Nucleus accumbens (tissue), 56 donors: ENCODE results near the gene TRRAP.
"Not testable (repeated sequence)": the region's sequence is repeated elsewhere in the genome, so short reads cannot be mapped to it uniquely, and the experiment has no call there.

Experiments
- DNase-seq, 56 donors: peaks; one replicate each; lab custom pipeline; 2025; lab: John Stamatoyannopoulos, UW

Gene TRRAP

GRCh38 chr7:98878365-98879197 lies at the start of gene TRRAP:
TRRAP (plus strand) TSS chr7:98878532; CDS start chr7:98881151, 2,619 bp downstream.
- DNase-seq, result peak in 47 of 56 donors; percentile 9 to 84 (median 49)

GRCh38 chr7:98830972-98831548 lies 47.3 kb upstream of the TRRAP start:
- DNase-seq, result no peak

DNA sequence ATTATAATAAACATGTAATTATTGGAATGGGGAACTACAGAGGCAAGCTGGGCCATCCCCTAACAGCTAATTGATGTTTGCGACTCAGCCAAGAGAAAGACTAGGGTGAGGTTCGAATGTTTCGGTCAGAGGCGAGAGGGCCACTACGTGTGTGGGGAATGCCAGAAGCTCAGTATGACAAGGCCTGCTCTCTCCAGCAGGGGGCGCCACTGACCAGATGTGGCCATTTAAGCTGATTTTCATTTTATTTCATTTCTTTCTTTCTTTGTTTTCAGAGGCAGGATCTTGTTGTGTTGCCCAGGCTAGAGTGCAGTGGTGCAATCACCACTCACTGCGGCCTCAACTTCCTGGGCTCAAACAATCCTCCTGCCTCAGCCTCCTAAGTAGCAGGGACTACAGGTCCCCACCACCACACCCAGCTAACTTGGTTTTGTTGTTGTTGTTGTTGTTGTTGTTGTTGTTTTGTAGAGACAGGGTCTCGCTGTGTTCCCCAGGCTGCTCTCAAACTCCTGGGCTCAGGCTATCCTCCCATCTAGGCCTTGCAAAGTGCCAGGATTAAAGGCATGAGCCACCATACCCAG lies 46.6 kb upstream of the TRRAP start:
- DNase-seq, result peak in 1 of 56 donors; percentile 5

DNA sequence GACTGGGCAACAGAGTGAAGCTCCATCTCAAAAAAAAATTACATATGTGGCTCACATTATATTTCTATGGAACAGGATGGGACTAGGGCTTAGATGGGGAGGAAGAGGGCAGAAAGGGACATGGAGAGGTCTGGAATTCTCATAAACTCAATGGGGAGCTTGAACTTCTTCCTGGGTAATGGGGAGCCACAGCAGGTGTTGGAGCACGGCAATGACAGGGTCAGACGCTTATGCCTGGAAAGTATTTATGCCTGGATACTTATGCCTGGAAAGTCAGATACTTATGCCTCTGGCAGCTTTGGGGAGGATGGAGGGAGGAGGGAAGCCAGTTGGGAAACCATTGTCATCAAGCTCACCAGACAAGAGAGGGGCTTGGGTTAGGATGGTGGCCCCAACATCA lies 45.3 kb upstream of the TRRAP start:
- DNase-seq, result no peak

- no peak for DNase-seq
Observed at GRCh38 chr7:98834949-98835348, 43.4 kb upstream of the TRRAP start.

GRCh38 chr7:98836811-98837629 lies 41.3 kb upstream of the TRRAP start:
- peak in 10 of 56 donors; percentile 2 to 21 (median 6) for DNase-seq

DNA sequence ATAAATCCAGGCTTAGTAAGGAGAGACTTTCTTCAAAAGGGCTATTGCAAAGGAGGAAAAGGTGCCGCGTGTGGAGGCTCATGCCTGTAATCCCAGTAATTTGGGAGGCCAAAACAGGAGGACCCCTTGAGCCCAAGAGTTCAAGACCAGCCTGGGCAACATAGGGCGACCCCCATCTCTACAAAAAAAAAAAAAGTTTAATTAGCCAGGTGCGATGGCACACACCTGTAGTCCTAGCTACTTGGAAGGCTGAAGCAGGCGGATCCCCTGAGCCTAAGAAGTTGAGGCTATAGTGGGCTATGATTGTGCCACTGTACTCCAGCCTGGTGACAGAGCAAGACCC lies 40.7 kb upstream of the TRRAP start:
- no peak for DNase-seq

DNA sequence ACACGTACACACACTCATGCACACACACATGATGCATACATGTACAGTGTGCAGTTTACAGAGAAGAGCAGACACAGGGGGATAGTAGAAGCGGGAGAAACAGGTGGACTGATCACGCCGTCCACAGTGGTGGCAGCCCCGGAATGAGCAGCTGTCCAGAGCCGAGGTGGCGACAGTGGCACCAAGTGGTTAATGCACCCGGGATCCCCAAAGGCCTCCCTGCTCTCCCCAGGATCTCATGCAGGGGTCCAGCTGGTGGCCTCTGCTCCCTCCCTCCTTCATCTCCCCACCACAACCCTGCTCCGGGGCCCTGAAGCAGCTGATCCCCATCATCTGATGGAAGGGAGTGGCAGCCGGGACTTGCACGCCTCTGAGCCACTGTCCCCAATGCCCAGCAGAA lies 38.2 kb upstream of the TRRAP start:
- no peak for DNase-seq

DNA sequence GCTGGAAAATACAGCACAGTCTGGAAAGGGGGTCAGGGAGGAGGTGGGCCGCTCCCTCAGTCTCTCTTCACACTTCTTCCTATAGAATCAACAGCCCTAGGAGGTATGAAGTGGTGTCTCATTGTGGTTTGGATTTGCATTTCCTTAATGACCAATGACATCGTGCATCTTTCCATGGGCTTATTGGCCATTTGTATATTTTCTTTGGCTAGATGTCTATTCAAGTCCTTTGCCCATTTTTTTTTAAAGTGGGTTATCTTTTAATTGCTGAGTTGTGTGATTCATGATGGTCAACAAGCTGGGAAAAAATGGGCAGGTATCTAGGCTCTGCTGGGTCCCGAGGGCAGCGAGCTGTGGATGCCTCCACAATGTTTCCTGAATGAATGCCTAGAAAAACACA lies 37.6 kb upstream of the TRRAP start:
- DNase-seq, result no peak

DNA sequence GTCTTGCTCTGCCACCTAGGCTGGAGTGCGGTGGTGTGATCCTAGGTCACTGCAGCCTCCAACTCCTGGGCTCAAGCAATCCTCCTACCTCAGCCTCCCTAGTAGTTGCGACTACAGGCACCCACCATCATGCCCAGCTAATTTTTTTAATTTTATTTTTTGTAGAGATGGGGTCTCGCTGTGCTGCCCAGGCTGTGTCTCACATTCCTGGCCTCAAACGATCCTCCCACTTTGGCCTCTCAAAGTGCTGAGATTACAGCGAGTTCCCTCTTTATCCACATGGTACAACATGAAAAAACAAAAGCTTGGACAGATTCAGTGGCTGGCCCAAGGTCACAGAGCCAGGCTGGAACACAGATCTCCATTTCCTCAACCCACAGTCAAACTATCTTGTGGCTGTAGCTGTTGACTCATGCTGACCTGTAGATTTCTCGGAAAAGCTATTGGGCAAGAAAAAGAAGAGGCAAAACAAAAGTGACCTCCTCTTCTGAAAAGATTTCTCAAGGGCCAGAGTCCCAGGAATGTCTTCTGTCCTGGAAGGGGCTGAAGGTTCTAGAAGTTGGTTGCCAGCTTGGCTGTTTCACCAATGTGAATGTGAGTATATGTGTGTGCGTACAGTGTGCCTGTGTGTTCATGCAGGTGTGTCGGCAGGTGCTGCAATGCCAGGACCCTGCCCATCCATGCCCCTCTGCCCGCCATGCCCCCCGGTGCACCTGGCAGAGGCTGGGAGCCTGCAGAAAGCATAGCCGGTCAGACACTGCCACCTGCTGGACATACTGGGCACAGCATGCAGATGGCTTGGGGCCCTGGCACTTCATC lies 36.9 kb upstream of the TRRAP start:
- peak in 48 of 56 donors; percentile 2 to 78 (median 37) for DNase-seq

- DNase-seq, result not testable (repeated sequence)
Observed at GRCh38 chr7:98842552-98842951, 35.8 kb upstream of the TRRAP start.

GRCh38 chr7:98848918-98849317 lies 29.4 kb upstream of the TRRAP start:
- DNase-seq, result no peak

- no peak for DNase-seq
Observed at GRCh38 chr7:98852826-98853225, 25.5 kb upstream of the TRRAP start.

DNA sequence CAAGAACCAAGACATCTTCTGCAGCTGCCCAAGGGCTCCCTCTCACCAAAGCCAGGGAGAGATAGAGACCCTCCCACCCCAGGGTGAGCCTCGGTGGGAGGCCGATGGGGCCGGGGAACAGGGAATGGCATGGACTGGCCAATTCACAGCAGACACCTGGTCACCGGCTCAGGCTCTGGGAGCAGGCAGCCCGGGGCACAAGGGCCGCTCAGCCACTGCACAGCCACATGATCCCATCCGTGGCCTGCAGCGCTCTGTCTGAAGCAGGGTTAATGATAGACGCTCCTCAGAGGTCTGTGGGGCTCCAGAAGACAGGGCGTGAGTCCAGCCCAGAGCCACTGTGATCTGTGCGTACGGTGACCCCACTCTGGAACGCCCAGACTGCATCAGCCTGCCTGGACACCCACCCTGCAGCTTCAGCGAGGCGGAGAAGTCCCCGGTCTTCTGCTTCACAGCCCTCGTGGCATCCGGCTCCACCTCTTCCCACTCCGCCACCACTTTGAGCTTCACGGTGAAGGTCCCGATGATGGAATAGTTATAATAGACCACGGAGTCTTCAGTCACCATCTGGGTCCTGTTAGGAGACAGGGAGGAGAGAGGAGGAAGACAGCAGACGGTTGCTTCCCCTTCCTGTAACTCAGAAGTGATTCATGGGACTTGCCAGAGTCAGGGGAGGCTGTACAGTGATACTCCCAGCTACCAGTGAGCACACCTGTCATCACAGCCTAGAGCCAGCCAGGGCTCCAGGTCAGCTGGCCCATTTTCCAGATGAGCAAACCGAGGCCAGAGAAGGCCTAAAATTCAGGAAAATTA lies 22.5 kb upstream of the TRRAP start:
- no peak for DNase-seq

GRCh38 chr7:98860071-98860470 lies 18.3 kb upstream of the TRRAP start:
- no peak for DNase-seq

DNA sequence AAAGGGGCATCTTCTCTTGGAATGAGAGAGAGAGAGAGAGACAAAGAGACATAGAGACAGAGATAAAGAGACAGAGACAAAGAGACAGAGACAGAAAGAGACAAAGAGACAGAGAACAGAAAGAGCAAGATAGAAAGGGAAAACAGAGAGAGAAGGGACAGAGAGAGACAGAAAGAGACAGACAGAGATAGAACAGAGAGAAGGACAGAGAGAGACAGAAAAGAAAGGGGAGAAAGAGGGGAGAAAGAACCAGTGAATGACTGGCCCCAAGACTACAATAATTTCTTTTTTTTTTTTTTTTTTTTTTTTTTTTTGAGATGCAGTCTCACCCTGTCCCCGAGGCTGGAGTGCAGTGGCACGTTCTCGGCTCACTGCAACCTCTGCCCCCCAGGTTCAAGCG lies 16.1 kb upstream of the TRRAP start:
- DNase-seq, result no peak

GRCh38 chr7:98862716-98863420 lies 15.5 kb upstream of the TRRAP start:
- DNase-seq, result no peak

- DNase-seq, result no peak
Observed at GRCh38 chr7:98863601-98864000, 14.7 kb upstream of the TRRAP start.
